ENCODE measurements around the gene TMEM119.
"Not testable (repeated sequence)": the region's sequence is repeated elsewhere in the genome, so short reads cannot be mapped to it uniquely, and the experiment has no call there.

The TMEM119 gene

DNA sequence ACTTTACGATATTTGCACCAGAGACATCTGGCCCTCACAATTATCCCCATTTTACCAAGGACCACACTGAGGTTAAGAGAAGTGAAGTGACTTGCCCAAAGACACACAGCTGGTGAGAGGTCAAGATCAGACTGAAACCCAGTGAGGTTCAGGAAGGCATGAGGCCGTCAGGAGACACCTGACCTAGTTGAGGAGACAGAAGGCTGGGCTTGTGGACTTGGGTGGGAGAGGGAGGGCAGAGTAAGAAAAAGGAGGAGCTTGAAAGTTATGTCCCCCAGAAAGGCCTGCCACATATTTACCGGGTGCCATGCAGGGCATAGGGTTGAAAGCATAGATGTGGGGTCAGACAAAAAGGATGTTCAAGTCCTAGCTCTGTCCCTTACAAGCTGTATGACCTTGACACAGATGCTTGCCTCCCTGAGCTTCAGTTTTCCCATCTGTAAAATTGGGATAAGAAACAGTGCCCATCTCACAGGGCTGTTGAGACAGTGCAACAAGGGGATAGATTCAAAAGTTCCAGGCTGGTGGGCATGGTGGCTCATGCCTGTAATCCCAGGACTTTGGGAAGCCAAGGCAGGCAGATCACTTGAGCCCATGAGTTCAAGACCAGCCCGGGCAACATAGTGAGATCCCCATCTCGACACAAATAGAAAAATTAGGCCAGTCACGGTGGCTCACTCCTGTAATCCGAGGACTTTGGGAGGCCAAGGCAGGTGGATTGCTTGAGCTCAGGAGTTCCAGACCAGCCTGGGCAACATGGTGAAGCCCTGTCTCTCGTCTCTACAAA lies 29.4 kb upstream of the TMEM119 start:
- peak overlapping the region; percentile 70 for H3K27ac Mint-ChIP-seq
- peaks cover 3% of the 10 kb centered on the region for H3K27me3 Mint-ChIP-seq
- H3K9me3 Mint-ChIP-seq, result no peaks in the 10 kb centered on the region
- no peak for DNase-seq
- H3K36me3 Mint-ChIP-seq, result peaks cover 79% of the 10 kb centered on the region
- CTCF ChIA-PET, result interaction anchor here (0.7 to 12.3 kb wide), 5 partner anchors 8 to 160 kb away, joined by 3 to 160 read pairs (median 3); no protein-coding TSS in a partner anchor
- peaks cover 75% of the 10 kb centered on the region for H3K4me1 Mint-ChIP-seq
- H3K4me3 Mint-ChIP-seq, result peak overlapping the region; percentile 45

DNA sequence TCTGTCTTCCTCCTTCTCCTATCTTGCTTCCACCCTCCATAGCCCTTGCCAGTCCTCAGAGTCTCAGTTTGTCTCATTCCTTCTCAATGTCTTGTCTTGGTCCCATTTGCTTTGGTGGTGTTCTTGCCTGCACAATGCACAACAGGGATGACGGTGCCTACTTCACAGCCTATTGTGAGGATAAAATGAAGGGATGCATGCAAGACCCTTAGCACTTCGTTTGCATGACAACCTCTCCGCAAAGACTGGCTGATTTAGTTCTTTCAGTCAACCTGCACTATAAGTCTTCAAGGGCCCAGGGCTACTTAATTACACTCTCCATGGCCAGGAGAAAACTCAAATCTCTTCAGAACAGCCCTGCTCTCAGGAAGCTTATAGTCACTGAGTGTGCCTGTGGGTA lies 27.3 kb upstream of the TMEM119 start:
- Mint-ChIP-seq H3K4me1 (peaks cover 72% of the 10 kb centered on the region), H3K4me3 (no peak overlapping the region), H3K36me3 (peaks cover 78% of the 10 kb centered on the region), H3K9me3 (no peaks in the 10 kb centered on the region), H3K27ac (peak overlapping the region; percentile 35), H3K27me3 (no peaks in the 10 kb centered on the region)
- no peak for DNase-seq
- CTCF ChIA-PET, result interaction anchor here (0.6 kb wide), 1 partner anchor 325 kb away, joined by 3 read pairs; no protein-coding TSS in a partner anchor

GRCh38 chr12:108623577-108623976 lies 25.7 kb upstream of the TMEM119 start:
- H3K9me3 Mint-ChIP-seq, result no peaks in the 10 kb centered on the region
- peaks cover 78% of the 10 kb centered on the region for H3K36me3 Mint-ChIP-seq
- no peak overlapping the region for H3K4me3 Mint-ChIP-seq
- peaks cover 79% of the 10 kb centered on the region for H3K4me1 Mint-ChIP-seq
- H3K27ac Mint-ChIP-seq, result no peak overlapping the region
- no peak for DNase-seq
- H3K27me3 Mint-ChIP-seq, result no peaks in the 10 kb centered on the region
- CTCF ChIA-PET, result no interaction called here

DNA sequence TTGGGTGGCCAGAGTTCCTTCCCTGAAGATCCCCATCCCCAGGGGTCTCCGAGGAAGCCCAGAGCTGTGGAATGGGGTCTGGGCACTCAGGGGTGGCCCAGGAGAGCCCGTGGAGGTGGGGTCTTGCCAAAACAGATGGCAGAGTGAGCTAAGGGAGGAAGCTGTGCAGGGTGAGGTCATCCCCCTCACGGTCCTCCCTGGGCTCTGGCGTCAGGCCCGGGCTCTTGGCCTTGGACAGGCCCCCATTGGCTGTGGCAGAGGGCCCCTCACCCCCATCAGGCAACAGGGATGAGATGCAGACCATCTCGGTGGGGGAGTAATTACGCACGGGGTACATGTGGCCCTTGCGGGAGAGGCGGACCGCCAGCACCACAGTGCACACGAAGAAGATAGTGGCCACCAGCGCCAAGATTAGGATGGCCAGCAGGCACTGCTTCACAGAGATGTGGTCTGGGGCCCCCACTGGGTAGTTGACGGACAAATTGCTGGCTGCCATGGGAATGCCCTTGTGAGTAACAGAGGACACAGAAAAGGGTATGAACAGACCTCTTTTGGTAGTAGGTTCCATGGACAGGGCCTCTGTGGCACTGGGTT lies 25.1 kb upstream of the TMEM119 start:
- H3K27ac Mint-ChIP-seq, result no peak overlapping the region
- H3K9me3 Mint-ChIP-seq, result no peaks in the 10 kb centered on the region
- H3K4me3 Mint-ChIP-seq, result no peak overlapping the region
- no peaks in the 10 kb centered on the region for H3K27me3 Mint-ChIP-seq
- H3K4me1 Mint-ChIP-seq, result peaks cover 80% of the 10 kb centered on the region
- DNase-seq, result no peak
- CTCF ChIA-PET, result interaction anchor here (8.7 to 9.2 kb wide), 2 partner anchors 9 to 57 kb away, joined by 160 to 268 read pairs; partner anchors contain the start of genes ISCU, SART3 and SELPLG
- H3K36me3 Mint-ChIP-seq, result peaks cover 75% of the 10 kb centered on the region

- Mint-ChIP-seq H3K36me3 (peaks cover 74% of the 10 kb centered on the region), H3K27me3 (no peaks in the 10 kb centered on the region), H3K4me1 (peaks cover 81% of the 10 kb centered on the region), H3K9me3 (no peaks in the 10 kb centered on the region), H3K4me3 (no peak overlapping the region), H3K27ac (peak overlapping the region; percentile 58)
- CTCF ChIA-PET, result interaction anchor here (8.7 to 9.2 kb wide), 2 partner anchors 9 to 56 kb away, joined by 160 to 268 read pairs; partner anchors contain the start of genes ISCU, SART3 and SELPLG
- DNase-seq, result peak; percentile 37
Measured at GRCh38 chr12:108622421-108622820, 24.5 kb upstream of the TMEM119 start.

- Mint-ChIP-seq H3K27ac (no peak overlapping the region), H3K9me3 (peaks cover 8% of the 10 kb centered on the region), H3K36me3 (peaks cover 81% of the 10 kb centered on the region), H3K4me1 (peaks cover 87% of the 10 kb centered on the region), H3K27me3 (no peaks in the 10 kb centered on the region), H3K4me3 (no peak overlapping the region)
- CTCF ChIA-PET, result interaction anchor here (4.5 to 9.2 kb wide), 3 partner anchors 11 to 55 kb away, joined by 23 to 268 read pairs (median 160); partner anchors contain the start of genes ISCU, SART3 and SELPLG
- DNase-seq, result no peak
Measured at GRCh38 chr12:108621161-108621560, 23.3 kb upstream of the TMEM119 start.

DNA sequence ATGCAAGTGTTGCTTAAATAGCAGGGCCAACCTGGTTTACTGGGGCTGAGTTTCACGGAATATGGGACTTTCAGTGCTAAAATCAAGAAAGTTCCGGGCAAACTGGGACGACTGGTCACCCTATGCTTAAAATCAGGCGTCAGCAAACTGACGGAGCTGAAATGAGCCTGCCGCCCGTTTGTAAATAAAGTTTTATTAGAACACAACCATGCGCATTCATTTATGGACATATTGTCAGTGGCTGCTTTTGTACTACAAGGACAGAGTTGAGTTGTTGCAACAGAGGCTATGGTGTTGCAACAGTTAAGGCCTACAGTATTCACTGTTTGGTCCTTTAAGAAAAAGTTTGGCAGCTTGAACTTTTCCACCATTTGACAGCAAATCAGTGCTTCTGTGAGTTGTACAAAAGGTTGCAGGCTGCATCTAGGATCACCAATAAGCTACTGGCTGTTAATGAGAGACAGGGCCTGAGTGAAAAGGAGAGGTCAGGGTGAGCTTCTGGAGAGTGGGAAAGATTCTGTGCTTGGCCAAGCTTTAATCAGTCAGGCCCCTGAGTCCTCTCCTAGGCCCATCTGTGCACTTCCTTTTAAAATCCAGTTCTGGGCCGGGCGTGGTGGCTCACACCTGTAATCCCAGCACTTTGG lies 22.5 kb upstream of the TMEM119 start:
- peaks cover 80% of the 10 kb centered on the region for H3K36me3 Mint-ChIP-seq
- no peak overlapping the region for H3K27ac Mint-ChIP-seq

DNA sequence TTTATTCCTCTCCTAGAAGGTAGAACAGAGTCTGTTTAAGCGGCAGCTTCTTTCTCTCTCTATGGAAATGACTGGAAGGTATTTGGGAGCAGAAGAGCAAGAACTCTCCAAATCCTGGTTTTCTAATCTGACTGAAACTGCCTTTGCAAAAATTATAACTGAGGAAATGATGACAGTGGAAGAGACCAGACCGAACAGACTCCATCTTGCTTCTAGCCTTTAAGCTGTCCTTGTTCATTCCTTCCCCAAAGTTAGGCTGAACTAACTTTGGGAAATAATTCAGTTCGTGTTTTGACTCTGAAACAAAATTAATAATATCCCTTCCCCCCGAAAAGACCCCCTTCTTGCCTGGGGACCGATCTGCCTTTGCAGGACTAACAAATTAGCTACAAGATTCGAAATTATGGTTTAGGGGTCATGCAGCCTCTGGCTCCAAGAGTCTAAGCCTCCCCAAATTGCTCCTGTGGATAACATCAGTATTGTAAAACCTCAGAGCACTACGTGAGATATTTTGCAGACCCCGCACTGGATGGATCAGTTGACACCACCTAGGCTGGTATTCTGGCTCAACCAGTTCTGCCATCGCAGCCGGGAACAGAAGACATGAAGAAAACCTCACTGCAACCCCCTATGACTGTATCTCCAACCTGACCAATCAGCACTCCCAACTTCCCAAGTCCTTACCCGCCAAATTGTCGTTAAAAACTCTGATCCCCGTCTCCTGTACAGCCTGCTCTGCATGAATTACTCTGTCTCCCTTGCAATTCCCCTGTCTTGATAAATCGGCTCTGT lies 21.7 kb upstream of the TMEM119 start:
- peak overlapping the region; percentile 61 for H3K27ac Mint-ChIP-seq
- CTCF ChIA-PET, result interaction anchor here (1.0 to 9.2 kb wide), 6 partner anchors 12 to 331 kb away, joined by 3 to 268 read pairs (median 23); partner anchors contain the start of genes ISCU, SART3 and SELPLG

More for the DNA sequence above, 22.5 kb upstream of the TMEM119 start:
- H3K4me1 Mint-ChIP-seq, result peaks cover 83% of the 10 kb centered on the region
- DNase-seq, result no peak
- peaks cover 15% of the 10 kb centered on the region for H3K9me3 Mint-ChIP-seq
- no peak overlapping the region for H3K4me3 Mint-ChIP-seq
- H3K27me3 Mint-ChIP-seq, result no peaks in the 10 kb centered on the region
- CTCF ChIA-PET, result interaction anchor here (4.5 to 9.2 kb wide), 3 partner anchors 11 to 54 kb away, joined by 23 to 268 read pairs (median 160); partner anchors contain the start of genes ISCU, SART3 and SELPLG

DNA sequence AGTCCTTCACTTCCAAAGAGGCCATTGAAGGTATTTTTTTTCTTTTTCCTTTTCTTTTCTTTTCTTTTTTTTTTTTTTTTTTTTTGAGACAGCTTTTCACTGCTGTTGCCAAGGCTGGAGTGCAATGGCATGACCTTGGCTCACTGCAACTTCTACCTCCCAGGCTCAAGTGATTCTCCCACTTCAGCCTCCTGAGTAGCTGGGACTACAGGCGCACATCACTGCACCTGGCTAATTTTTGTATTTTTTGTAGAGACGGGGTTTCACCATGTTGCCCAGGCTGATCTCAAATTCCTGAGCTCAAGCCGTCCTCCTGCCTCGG lies 21.0 kb upstream of the TMEM119 start:
- H3K36me3 Mint-ChIP-seq, result peaks cover 77% of the 10 kb centered on the region
- H3K4me3 Mint-ChIP-seq, result not testable (repeated sequence)
- CTCF ChIA-PET, result interaction anchor here (0.7 to 9.2 kb wide), 12 partner anchors 13 to 395 kb away, joined by 3 to 268 read pairs (median 16); partner anchors contain the start of genes ISCU, SART3 and SELPLG

More for the DNA sequence above, 21.7 kb upstream of the TMEM119 start:
- no peak for DNase-seq
- peaks cover 15% of the 10 kb centered on the region for H3K9me3 Mint-ChIP-seq
- peaks cover 78% of the 10 kb centered on the region for H3K4me1 Mint-ChIP-seq
- H3K27me3 Mint-ChIP-seq, result no peaks in the 10 kb centered on the region
- H3K4me3 Mint-ChIP-seq, result no peak overlapping the region
- H3K36me3 Mint-ChIP-seq, result peaks cover 79% of the 10 kb centered on the region

DNA sequence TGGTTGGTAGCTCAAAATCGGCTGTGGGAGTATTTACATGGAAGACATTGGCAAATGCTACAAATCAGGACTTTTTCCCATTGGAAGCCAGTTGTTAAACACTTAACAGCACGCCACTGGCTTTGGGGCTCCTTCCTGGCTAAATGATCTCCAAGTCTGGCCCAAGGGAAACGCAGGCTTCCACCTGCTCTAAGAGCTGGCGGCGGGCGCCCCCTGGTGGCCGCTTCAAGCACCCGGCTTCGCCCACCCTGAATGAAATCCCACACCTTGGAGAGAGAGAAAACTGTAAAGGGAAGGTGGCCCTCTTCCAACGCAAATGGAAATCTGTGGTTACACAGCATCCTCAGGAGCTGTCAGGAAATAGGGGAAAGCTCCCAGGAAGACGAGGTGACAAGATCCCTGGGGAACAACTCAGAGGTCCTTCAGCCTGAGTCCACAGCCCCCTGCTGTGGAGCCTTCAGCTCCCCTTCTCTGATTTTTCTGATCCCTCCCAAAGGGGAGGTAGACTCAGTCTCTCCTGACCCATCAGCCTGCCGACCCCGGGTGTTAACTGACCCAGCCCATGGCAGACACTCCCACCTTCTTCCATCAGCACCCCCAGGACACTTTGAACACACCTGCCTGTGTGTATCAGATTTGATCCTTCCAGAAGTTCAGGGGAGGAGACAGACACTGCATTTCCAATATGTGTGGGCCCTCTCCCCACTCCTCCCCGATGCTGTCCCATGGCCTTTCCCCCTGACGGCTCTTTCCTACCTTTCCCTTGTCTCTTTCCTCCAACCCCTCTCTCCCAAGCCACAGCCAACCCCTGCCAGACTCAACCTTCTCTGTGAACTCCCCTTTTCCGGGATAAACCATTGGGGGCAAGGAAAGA lies 20.4 kb upstream of the TMEM119 start:
- CTCF ChIA-PET, result interaction anchor here (0.6 to 9.2 kb wide), 28 partner anchors 9 to 396 kb away, joined by 3 to 268 read pairs (median 4); partner anchors contain the start of genes ISCU, SART3, SELPLG and TMEM119
- peak overlapping the region; percentile 83 for H3K27ac Mint-ChIP-seq
- H3K27me3 Mint-ChIP-seq, result no peaks in the 10 kb centered on the region
- peaks cover 71% of the 10 kb centered on the region for H3K36me3 Mint-ChIP-seq
- peaks cover 15% of the 10 kb centered on the region for H3K9me3 Mint-ChIP-seq
- peak; percentile 78 for DNase-seq
- peaks cover 66% of the 10 kb centered on the region for H3K4me1 Mint-ChIP-seq
- H3K4me3 Mint-ChIP-seq, result no peak overlapping the region

More for the DNA sequence above, 21.0 kb upstream of the TMEM119 start:
- H3K9me3 Mint-ChIP-seq, result peaks cover 15% of the 10 kb centered on the region
- H3K27me3 Mint-ChIP-seq, DNase-seq: not testable (repeated sequence)
- peak overlapping the region; percentile 19 for H3K27ac Mint-ChIP-seq
- peaks cover 72% of the 10 kb centered on the region for H3K4me1 Mint-ChIP-seq

DNA sequence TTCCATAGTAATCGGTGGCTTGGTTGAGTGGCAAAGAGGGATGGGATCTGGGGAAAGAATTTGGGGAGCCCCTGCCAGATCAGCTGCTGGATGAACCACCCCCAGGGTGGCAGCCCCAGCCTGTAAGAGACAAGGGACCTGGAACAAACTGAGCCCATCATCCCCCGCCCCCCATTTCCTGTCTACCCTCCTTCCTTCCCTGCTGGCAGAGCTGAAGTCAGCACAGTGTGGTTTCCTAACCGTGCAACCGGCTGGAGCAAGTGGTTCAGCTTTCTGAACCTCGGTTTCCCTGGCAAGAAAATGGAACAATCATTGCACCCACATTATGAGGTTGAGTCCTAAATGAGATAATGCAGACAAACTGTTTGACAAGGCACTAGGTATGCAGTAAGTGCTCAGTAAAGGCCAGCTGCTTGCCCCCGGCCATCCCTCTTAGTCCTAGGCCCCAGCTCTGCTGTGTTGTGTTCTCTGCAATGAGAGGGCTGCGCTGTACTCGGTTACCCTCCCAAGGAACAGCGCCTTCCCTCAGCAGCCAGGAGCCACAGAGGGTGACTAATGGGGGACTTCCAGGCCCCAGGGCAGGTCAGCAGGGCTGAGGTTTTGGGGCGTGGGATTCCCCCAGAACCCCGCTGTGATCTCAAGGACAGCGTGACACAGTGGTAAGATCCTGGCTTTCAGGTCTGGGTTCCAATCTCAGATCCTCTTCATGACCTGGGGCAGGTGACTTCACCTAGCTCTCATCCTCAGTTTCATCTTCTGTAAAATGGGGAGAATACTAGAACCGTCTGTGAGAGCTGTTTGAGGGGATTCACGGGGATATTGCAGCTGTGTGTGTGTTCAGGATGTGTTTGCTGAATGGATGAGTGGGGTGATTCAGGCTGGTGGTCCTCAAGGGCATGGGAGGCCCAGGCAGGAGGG lies 19.3 kb upstream of the TMEM119 start:
- Mint-ChIP-seq H3K27ac (peak overlapping the region; percentile 76), H3K4me3 (no peak overlapping the region), H3K9me3 (peaks cover 15% of the 10 kb centered on the region), H3K4me1 (peaks cover 55% of the 10 kb centered on the region), H3K36me3 (peaks cover 61% of the 10 kb centered on the region), H3K27me3 (no peaks in the 10 kb centered on the region)
- CTCF ChIA-PET, result interaction anchor here (0.6 to 9.2 kb wide), 27 partner anchors 8 to 333 kb away, joined by 3 to 268 read pairs (median 4); partner anchors contain the start of genes ISCU, SART3, SELPLG and TMEM119
- DNase-seq, result peak; percentile 62
